Prostate gland (tissue), 2 donors: Measurements from ENCODE around the gene CETP.

ENCODE experiments used
- CTCF ChIP-seq, 4 experiments: fragments of 200-600 bp in 2 of 4; fragments of 450-650 bp in 2 of 4; sonication (generic) in 2 of 4; IDR thresholded peaks; 1 replicate in 3 of 4; 2 replicates in 1 of 4; pipeline ENCODE4 v1.5.1; 2016 to 2019; ENCODE audit warnings: antibody characterized with exemption in 4 of 4, mild to moderate bottlenecking in 2 of 4, moderate library complexity in 2 of 4
- POLR2A ChIP-seq: fragments of 450-650 bp; IDR thresholded peaks from one replicate; pipeline ENCODE4 v1.6.1; 2016; ENCODE audit warnings: antibody characterized with exemption, mild to moderate bottlenecking
- POLR2AphosphoS5 ChIP-seq: sonication (generic); formaldehyde crosslinking; IDR thresholded peaks from one replicate; pipeline ENCODE4 v1.6.1; 2017; ENCODE audit warnings: antibody characterized with exemption

GRCh38 chr16:56946767-56947603 is 14.8 kb upstream of the CETP start:
- no peak for TF ChIP-seq CTCF (IDR thresholded peaks at IDR 0.05)
- no peak for TF ChIP-seq POLR2A
- no peak for TF ChIP-seq POLR2AphosphoS5
